ENCODE data around the gene SOX15. TPM values are rescaled to one million over a fixed set of nuclear protein-coding genes. Genes with fewer than 3 reads are reported as not detected.

Gene SOX15
- total RNA-seq, 1 donor from 2014 or later: 3.4 TPM

DNA sequence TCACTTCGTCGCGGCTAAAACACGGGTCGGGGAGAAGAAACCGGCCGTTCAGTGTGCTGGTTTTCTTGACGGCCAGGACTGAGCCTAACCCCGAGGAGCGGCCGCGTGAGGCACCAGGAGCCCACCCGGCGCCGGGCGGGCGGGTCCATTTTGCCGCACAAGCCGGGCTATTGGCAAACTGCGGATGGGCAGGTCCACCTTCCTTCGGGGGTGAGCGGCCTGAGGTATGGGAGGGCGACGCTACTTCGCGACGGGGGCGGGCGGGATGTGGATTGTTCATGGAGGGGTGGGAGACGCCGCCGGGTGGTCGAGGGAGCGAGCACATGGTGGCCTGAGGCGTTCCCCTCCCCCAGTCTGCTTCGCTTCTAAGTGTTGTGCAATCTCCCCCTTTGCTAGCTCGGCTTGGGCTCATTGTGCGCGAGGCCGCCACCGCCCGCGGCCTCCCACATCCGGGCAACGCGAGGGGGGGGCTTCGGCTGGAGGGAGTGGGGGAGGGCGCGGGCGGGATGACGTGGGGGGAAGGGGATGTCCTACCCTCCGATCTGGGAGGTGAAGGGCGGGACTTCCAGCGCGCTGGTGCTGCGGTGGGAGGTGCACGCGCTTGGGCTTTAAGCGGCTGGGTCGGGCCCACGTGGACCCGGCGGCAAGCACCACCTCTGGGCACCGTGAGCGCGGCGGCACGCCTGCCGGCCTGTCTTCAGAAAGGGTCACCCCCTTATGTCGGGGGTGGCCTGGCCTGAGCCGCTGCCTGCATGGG is 16.4 kb downstream of the SOX15 start:
- peaks cover 13% of the 10 kb centered on the region for H3K36me3 ChIP-seq (ENCODE audit: control insufficient read depth, insufficient read depth, low read length)
- H3K27me3 ChIP-seq (ENCODE audit: control insufficient read depth, insufficient read depth, low read length): no peaks in the 10 kb centered on the region
- TF ChIP-seq, protein P1, sequence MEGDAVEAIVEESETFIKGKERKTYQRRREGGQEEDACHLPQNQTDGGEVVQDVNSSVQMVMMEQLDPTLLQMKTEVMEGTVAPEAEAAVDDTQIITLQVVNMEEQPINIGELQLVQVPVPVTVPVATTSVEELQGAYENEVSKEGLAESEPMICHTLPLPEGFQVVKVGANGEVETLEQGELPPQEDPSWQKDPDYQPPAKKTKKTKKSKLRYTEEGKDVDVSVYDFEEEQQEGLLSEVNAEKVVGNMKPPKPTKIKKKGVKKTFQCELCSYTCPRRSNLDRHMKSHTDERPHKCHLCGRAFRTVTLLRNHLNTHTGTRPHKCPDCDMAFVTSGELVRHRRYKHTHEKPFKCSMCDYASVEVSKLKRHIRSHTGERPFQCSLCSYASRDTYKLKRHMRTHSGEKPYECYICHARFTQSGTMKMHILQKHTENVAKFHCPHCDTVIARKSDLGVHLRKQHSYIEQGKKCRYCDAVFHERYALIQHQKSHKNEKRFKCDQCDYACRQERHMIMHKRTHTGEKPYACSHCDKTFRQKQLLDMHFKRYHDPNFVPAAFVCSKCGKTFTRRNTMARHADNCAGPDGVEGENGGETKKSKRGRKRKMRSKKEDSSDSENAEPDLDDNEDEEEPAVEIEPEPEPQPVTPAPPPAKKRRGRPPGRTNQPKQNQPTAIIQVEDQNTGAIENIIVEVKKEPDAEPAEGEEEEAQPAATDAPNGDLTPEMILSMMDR (IDR thresholded peaks at IDR 0.05; ENCODE audit: insufficient read depth, low read length, poor library complexity, severe bottlenecking): no peak
- H3K4me3 ChIP-seq (ENCODE audit: low read depth, low read length): peak overlapping the region; percentile 82
- DNase-seq (ENCODE audit: low read depth): peak; percentile 57

DNA sequence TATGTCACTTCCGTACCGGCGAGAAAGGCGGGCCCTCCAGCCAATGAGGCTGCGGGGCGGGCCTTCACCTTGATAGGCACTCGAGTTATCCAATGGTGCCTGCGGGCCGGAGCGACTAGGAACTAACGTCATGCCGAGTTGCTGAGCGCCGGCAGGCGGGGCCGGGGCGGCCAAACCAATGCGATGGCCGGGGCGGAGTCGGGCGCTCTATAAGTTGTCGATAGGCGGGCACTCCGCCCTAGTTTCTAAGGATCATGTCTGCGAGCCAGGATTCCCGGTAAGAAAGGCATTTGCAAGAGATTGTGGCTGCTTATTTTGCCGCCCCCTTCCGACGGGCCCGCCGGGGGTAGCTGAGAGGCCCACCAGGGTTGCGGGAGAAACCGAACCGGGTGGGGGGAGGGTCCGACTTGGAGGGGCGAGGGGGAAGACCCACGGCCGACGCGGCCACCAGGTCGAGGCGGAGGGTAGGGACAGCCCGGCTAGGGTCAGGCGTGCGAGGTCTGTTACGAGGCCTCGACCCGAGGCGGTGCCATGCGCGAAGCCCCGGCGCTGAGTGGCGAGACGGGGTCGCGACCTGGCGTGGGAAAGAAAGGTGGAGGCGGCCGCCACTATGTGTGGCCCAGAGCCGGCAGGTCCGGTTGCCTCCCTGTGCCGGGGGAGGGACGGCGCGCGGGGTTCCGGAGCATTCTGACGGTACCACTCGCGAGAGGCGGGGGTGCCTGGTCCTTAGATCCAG is 17.1 kb downstream of the SOX15 start:
- H3K4me3 ChIP-seq (ENCODE audit: low read depth, low read length): peak overlapping the region; percentile 82
- TF ChIP-seq, protein P1 (IDR thresholded peaks at IDR 0.05; ENCODE audit: insufficient read depth, low read length, poor library complexity, severe bottlenecking): no peak
- no peaks in the 10 kb centered on the region for H3K27me3 ChIP-seq (ENCODE audit: control insufficient read depth, insufficient read depth, low read length)
- DNase-seq (ENCODE audit: low read depth): peak; percentile 95
- peaks cover 11% of the 10 kb centered on the region for H3K36me3 ChIP-seq (ENCODE audit: control insufficient read depth, insufficient read depth, low read length)

DNA sequence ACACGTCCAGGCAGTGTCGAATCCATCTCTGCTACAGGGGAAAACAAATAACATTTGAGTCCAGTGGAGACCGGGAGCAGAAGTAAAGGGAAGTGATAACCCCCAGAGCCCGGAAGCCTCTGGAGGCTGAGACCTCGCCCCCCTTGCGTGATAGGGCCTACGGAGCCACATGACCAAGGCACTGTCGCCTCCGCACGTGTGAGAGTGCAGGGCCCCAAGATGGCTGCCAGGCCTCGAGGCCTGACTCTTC is 17.6 kb downstream of the SOX15 start:
- no peaks in the 10 kb centered on the region for H3K27me3 ChIP-seq (ENCODE audit: control insufficient read depth, insufficient read depth, low read length)
- H3K36me3 ChIP-seq (ENCODE audit: control insufficient read depth, insufficient read depth, low read length): peaks cover 10% of the 10 kb centered on the region
- TF ChIP-seq, protein P1 (IDR thresholded peaks at IDR 0.05; ENCODE audit: insufficient read depth, low read length, poor library complexity, severe bottlenecking): no peak
- peak overlapping the region; percentile 53 for H3K4me3 ChIP-seq (ENCODE audit: low read depth, low read length)
- no peak for DNase-seq (ENCODE audit: low read depth)

DNA sequence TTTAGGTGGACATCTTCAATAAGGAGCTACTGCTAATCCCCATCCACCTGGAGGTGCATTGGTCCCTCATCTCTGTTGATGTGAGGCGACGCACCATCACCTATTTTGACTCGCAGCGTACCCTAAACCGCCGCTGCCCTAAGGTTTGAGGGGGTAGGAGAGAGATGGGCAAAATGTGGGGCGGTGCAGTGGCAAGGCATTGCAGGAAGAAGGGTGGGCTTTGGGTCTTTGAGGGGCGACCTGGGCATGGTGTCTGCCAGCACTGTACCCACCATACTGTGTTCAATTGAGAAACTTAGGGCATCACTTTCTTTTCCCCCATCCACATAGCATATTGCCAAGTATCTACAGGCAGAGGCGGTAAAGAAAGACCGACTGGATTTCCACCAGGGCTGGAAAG is 19.5 kb downstream of the SOX15 start:
- no peaks in the 10 kb centered on the region for H3K27me3 ChIP-seq (ENCODE audit: control insufficient read depth, insufficient read depth, low read length)
- TF ChIP-seq, protein P1 (IDR thresholded peaks at IDR 0.05; ENCODE audit: insufficient read depth, low read length, poor library complexity, severe bottlenecking): no peak
- H3K4me3 ChIP-seq (ENCODE audit: low read depth, low read length): no peak overlapping the region
- peaks cover 6% of the 10 kb centered on the region for H3K36me3 ChIP-seq (ENCODE audit: control insufficient read depth, insufficient read depth, low read length)
- DNase-seq (ENCODE audit: low read depth): no peak

DNA sequence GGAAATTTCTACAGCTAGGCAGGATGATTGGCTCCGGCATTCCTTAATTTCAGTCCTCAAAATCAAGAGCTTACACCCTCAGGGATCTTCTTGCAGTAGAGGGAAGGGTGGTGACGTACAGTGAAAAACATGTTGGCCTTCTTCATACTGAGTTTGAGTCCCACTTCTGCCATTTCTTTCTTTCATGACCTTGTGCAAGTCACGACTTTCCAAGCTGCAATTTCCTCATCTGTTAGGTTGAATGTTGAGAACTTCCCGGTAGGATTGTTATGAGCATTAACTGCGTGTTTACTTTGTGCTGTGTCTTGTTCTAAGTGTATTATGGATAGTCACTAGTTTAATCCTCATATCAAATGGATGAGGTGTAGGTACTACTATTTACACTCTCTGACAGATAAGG is 20.3 kb downstream of the SOX15 start:
- no peaks in the 10 kb centered on the region for H3K27me3 ChIP-seq (ENCODE audit: control insufficient read depth, insufficient read depth, low read length)
- peaks cover 3% of the 10 kb centered on the region for H3K36me3 ChIP-seq (ENCODE audit: control insufficient read depth, insufficient read depth, low read length)
- TF ChIP-seq, protein P1 (IDR thresholded peaks at IDR 0.05; ENCODE audit: insufficient read depth, low read length, poor library complexity, severe bottlenecking): no peak
- no peak for DNase-seq (ENCODE audit: low read depth)
- no peak overlapping the region for H3K4me3 ChIP-seq (ENCODE audit: low read depth, low read length)
